GM12864 (cell line): ENCODE data around the gene BCAS3.

Source experiments
- DNase-seq: peaks from one replicate; pipeline ENCODE4 v3.0.0-alpha.2; 2011; ENCODE audit warnings: low read depth
- H3K4me3 ChIP-seq: 2 replicates; pipeline ENCODE4 v1.5.1; 2011; ENCODE audit warnings: mild to moderate bottlenecking, low read depth, low read length, control low read depth
- TF ChIP-seq, protein P1 (sequence below): IDR thresholded peaks from 2 replicates; pipeline ENCODE4 v1.5.1; 2011; ENCODE audit warnings: low read depth, mild to moderate bottlenecking, moderate library complexity, low read length, control low read depth, inconsistent platforms; ENCODE audit errors: missing control alignments

BCAS3 gene

DNA sequence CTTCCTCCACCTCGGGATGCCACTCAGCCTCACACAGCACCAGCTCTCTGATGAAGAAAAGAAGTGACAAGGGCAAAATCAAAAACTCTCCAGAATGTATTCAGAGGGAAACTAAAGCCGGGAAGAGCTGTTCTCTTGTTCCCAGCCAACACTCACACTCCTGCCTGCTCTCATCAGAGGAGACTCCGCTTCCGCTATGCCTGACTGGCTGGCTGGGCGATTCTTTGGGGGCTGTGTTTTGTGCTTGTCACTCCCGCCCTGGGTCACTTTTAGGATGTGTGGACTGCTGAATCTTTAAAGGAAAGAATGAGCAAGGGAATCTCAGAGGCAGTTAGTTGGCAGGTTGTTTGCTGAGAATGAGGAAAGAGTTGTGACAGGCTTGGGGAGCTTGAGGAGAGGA is 667.4 kb downstream of the BCAS3 start:
- TF ChIP-seq, protein P1, sequence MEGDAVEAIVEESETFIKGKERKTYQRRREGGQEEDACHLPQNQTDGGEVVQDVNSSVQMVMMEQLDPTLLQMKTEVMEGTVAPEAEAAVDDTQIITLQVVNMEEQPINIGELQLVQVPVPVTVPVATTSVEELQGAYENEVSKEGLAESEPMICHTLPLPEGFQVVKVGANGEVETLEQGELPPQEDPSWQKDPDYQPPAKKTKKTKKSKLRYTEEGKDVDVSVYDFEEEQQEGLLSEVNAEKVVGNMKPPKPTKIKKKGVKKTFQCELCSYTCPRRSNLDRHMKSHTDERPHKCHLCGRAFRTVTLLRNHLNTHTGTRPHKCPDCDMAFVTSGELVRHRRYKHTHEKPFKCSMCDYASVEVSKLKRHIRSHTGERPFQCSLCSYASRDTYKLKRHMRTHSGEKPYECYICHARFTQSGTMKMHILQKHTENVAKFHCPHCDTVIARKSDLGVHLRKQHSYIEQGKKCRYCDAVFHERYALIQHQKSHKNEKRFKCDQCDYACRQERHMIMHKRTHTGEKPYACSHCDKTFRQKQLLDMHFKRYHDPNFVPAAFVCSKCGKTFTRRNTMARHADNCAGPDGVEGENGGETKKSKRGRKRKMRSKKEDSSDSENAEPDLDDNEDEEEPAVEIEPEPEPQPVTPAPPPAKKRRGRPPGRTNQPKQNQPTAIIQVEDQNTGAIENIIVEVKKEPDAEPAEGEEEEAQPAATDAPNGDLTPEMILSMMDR = no peak
- no peak overlapping the region for H3K4me3 ChIP-seq
- DNase-seq = no peak

DNA sequence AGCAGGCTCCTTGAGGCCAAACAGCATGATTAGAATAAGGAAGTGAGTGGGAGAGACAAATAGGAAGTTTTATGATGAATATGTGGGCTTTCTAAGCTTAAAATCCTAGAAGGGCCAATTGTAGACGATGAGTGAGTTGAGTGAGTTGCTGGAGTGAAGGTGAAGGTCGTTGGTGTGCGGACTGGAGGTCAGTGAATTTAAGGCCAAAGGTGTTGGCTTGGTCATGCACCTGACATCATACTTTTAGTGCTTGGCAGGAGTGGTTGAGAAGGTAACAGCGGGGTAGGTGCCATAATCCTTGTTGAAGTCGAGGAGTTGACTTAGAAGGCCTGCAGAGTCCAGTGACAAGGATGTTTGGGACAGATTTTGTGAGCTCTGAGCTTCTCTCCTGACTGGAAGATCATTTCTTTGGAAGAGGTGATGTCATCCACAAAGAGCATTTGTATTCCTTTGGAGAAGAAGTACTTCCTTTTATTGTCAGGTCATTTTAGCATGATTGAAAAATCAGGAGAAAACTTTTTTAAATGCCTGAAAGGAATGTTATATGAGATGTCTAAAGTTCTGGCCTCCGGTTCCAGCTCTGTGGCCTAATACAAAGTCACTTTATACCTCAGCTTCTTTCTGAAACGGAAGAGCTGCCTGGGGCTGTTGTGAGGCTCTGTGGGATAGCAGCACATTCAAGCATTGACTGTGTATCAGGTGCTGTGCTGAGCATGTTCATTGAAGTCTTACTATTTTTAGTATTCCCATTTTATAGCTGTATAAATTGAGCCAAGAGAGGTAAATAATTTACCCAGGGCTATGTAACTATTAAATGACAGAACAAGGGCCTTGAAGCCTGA is 668.4 kb downstream of the BCAS3 start:
- TF ChIP-seq, protein P1 = no peak
- DNase-seq = no peak
- H3K4me3 ChIP-seq = no peak overlapping the region

GRCh38 chr17:61349350-61349749 is 671.7 kb downstream of the BCAS3 start:
- DNase-seq = no peak
- no peak overlapping the region for H3K4me3 ChIP-seq
- TF ChIP-seq, protein P1 = peak; percentile 11

DNA sequence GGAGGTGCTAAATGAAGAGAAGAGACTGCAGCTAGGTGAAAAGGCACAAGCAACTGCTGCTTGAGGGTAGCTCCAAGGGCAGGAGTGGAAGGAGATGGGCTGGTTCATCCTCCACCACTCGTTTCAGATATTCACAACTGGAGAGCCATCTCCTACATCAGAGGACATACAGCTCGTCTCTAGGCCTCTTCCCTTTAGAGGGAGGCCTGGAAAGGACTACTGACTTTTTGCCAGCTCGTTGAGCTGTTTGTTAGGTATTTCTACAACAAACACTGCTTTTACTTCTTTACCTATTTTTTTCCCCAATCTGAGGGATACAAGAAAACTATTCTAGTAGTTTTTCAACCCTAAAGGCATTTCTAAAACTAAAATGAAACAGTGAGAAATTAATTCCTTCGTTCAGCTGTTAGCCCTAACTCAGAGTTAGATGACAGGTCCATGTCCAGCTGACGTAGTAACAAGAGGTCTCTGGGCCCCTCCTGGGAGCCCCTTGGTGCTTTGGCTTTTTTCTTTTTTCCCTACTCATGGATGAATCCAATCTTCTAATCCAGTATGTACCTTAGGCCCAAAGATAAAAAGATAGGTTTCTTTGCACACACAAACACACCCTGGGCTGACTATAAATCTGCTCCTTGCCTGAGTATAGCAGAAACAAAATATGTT is 674.2 kb downstream of the BCAS3 start:
- TF ChIP-seq, protein P1 = no peak
- no peak for DNase-seq
- no peak overlapping the region for H3K4me3 ChIP-seq

DNA sequence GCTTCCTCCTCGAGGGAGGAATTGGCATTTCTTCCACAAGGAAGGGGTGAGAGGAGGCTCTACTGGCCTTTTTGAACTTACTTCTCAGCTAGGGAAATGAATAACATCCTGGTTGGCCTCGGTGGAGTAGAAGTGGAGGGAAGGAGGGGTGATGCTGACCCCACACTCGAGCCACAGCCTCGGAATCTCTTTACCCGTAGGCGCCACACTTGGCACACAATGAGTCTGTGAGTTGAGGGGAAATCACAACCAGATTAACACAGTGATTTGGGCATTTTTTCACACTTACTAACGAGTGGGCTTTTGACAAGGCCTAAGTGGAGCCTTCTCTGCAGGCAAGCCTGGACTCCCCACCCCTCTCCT is 674.7 kb downstream of the BCAS3 start:
- no peak overlapping the region for H3K4me3 ChIP-seq
- DNase-seq = no peak
- TF ChIP-seq, protein P1 = no peak

DNA sequence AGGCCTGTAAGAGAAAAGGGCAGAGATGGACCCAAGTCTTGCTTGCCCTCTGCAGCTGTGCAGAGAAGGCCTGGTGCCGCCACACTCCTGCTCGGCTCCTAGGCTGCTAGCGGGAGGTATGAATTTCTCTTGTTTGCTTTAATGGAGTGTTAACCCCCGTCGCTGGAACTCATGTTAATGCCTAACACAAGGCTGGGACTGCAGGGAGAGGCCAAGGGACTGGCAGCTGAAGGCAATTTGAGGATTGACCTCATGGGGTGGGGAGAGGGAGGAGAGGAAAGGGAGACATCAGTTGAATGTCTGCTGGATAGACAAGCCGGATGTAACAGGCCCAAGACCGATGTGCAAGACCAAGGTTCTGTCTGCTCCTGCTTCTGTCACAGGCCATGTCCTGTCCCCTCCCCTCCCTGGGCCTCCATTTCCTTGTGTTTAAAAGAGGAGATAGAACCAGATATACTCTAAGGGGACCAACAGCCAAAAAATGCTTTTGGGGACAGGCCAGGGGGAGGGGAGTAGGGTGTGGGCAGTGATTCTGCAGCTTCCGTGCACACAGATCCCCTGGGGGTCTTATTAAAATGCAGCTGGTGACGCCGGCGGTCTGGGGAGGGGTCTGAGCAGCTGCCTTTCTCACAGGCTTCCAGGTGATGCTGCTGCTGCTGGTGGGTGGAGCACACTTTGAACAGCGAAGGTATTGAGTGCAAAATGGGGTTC is 675.3 kb downstream of the BCAS3 start:
- H3K4me3 ChIP-seq = no peak overlapping the region
- DNase-seq = no peak
- TF ChIP-seq, protein P1 = no peak
